CD14-positive monocyte (primary cell): ENCODE data around the gene FBXO7. TPM values are rescaled to one million over a fixed set of nuclear protein-coding genes. Genes with fewer than 3 reads are reported as not detected.

Experiments
- DNase-seq, 3 donors: peaks; one replicate each; pipeline ENCODE4 v3.0.0-alpha.2; 2011 to 2022
- H2AFZ ChIP-seq: 2 replicates; pipeline ENCODE4 v1.6.0; 2012; ENCODE audit warnings: mild to moderate bottlenecking, low read depth, low read length, inconsistent platforms; ENCODE audit not compliant: insufficient read depth, poor library complexity, severe bottlenecking
- H3K27ac ChIP-seq, 2 donors: 1 replicate in 1 of 2; 2 replicates in 1 of 2; pipeline ENCODE4 v1.5.1; 2012 to 2013; ENCODE audit warnings: low read length in 2 of 2, control low read depth in 1 of 2, inconsistent platforms in 1 of 2, low read depth in 1 of 2, mild to moderate bottlenecking in 1 of 2
- H3K27me3 ChIP-seq, 2 donors: one replicate each; pipeline versions ENCODE4 v1.6.0 to v1.6.1; 2011 to 2013; ENCODE audit warnings: low read length in 2 of 2; ENCODE audit not compliant: control insufficient read depth in 2 of 2, insufficient read depth in 2 of 2
- H3K36me3 ChIP-seq, 2 donors: replicated peaks in 1 of 2; 1 replicate in 1 of 2; 2 replicates in 1 of 2; pipeline versions ENCODE4 v1.5.1 to v1.6.1; 2012 to 2013; ENCODE audit warnings: low read length in 2 of 2, control low read depth in 1 of 2, inconsistent platforms in 1 of 2, mild to moderate bottlenecking in 1 of 2; ENCODE audit not compliant: insufficient read depth in 2 of 2, control insufficient read depth in 1 of 2
- H3K4me1 ChIP-seq, 2 donors: 1 replicate in 1 of 2; 2 replicates in 1 of 2; pipeline versions ENCODE4 v1.5.1 to v1.6.1; 2012 to 2013; ENCODE audit warnings: low read length in 2 of 2, control low read depth in 1 of 2, inconsistent platforms in 1 of 2, mild to moderate bottlenecking in 1 of 2, moderate library complexity in 1 of 2; ENCODE audit not compliant: insufficient read depth in 2 of 2, control insufficient read depth in 1 of 2
- H3K4me2 ChIP-seq: replicated peaks from 2 replicates; pipeline ENCODE3; 2012; ENCODE audit warnings: low read length, moderate library complexity, mild to moderate bottlenecking; ENCODE audit not compliant: poor library complexity, severe bottlenecking; ENCODE audit errors: extremely low read depth
- H3K4me3 ChIP-seq, 3 experiments: fragments of 200-600 bp in 1 of 3; sonication (generic) in 1 of 3; replicated peaks in 1 of 3; 1 replicate in 2 of 3; 2 replicates in 1 of 3; pipeline ENCODE4 v1.5.1; 2011 to 2013; ENCODE audit warnings: low read length in 3 of 3, mild to moderate bottlenecking in 3 of 3, control low read depth in 2 of 3, low read depth in 2 of 3, inconsistent platforms in 1 of 3, moderate library complexity in 1 of 3
- H3K79me2 ChIP-seq: 2 replicates; pipeline ENCODE4 v1.6.0; 2012; ENCODE audit warnings: mild to moderate bottlenecking, control low read depth, inconsistent platforms, low read length, moderate library complexity; ENCODE audit not compliant: insufficient read depth
- H3K9ac ChIP-seq: 2 replicates; pipeline ENCODE4 v1.6.0; 2017; ENCODE audit warnings: low read length, mild to moderate bottlenecking; ENCODE audit not compliant: insufficient read depth, poor library complexity, severe bottlenecking
- H3K9me3 ChIP-seq, 2 donors: replicated peaks in 1 of 2; 1 replicate in 1 of 2; 2 replicates in 1 of 2; pipeline versions ENCODE4 v1.5.1 to v1.6.1; 2012 to 2013; ENCODE audit warnings: low read length in 2 of 2, control low read depth in 1 of 2; ENCODE audit not compliant: control insufficient read depth in 1 of 2, insufficient read depth in 1 of 2
- H4K20me1 ChIP-seq: 2 replicates; pipeline ENCODE4 v1.6.0; 2012; ENCODE audit warnings: mild to moderate bottlenecking, low read length, control low read depth, moderate library complexity; ENCODE audit not compliant: insufficient read depth
- H3K27ac Mint-ChIP-seq, 7 donors: one replicate each; pipeline ENCODE4 v1.8.0; 2020; ENCODE audit warnings: mild to moderate bottlenecking in 7 of 7, mixed read lengths in 7 of 7, moderate library complexity in 6 of 7, inconsistent platforms in 2 of 7
- H3K27me3 Mint-ChIP-seq, 3 donors: one replicate each; pipeline ENCODE4 v1.8.0; 2021 to 2022; ENCODE audit warnings: low read depth in 3 of 3, mild to moderate bottlenecking in 3 of 3, mixed read lengths in 3 of 3, moderate library complexity in 3 of 3, inconsistent platforms in 1 of 3
- H3K36me3 Mint-ChIP-seq, 2 donors: one replicate each; pipeline ENCODE4 v1.8.0; 2020; ENCODE audit warnings: mixed read lengths in 2 of 2, inconsistent platforms in 1 of 2, mild to moderate bottlenecking in 1 of 2
- H3K4me1 Mint-ChIP-seq: one replicate; pipeline ENCODE4 v1.8.0; 2020; ENCODE audit warnings: mild to moderate bottlenecking, mixed read lengths
- H3K4me3 Mint-ChIP-seq, 2 donors: one replicate each; pipeline ENCODE4 v1.8.0; 2020; ENCODE audit warnings: mild to moderate bottlenecking in 2 of 2, mixed read lengths in 2 of 2, moderate library complexity in 1 of 2
- H3K9me3 Mint-ChIP-seq, 7 donors: one replicate each; pipeline ENCODE4 v1.8.0; 2020 to 2022; ENCODE audit warnings: mixed read lengths in 7 of 7, mild to moderate bottlenecking in 6 of 7, moderate library complexity in 6 of 7, inconsistent platforms in 2 of 7
- CTCF ChIP-seq: fragments of 200-600 bp; IDR thresholded peaks from one replicate; pipeline ENCODE4 v1.8.0; 2022; ENCODE audit warnings: antibody characterized with exemption, mild to moderate bottlenecking
- WGBS: methylation state at CpG from one replicate; pipeline ENCODE4 v1.1.5; 2013; ENCODE audit warnings: missing lambda C conversion rate; ENCODE audit not compliant: insufficient coverage; 5-methylcytosine and 5-hydroxymethylcytosine counted together
- intact Hi-C, 2 donors: fragments of 100-400 bp; cut with micrococcal nuclease; formaldehyde crosslinking; loops; one replicate each; pipeline versions ENCODE4 v1.15.0 to v1.15.1; 2023
- polyA plus RNA-seq, 3 donors: library from polyadenylated mRNA; depleted of rRNA in 1 of 3; unstranded in 2 of 3; stranded (reverse) in 1 of 3; fragments of 300-500 nt in 2 of 3; fragments of >200 nt in 1 of 3; fragmentation: Illumina TruSeq in 2 of 3; gene quantifications; 1 replicate in 2 of 3; 2 replicates in 1 of 3; pipeline ENCODE4 v1.2.3, GENCODE V29; 2012 to 2021

The FBXO7 gene
- polyA plus RNA-seq, 3 donors, result 56.7 to 116 (median 103) TPM

GRCh38 chr22:32509045-32509444 lies 34.4 kb downstream of the FBXO7 start:
- H3K27me3 Mint-ChIP-seq, result peaks cover 0 to 3% (median 0%) of the 10 kb centered on the region in 3 donors
- H3K4me1 ChIP-seq, result no peaks in the 10 kb centered on the region
- no peaks in the 10 kb centered on the region for H3K9me3 Mint-ChIP-seq
- H4K20me1 ChIP-seq, result no peaks in the 10 kb centered on the region
- H3K27me3 ChIP-seq, result no peaks in the 10 kb centered on the region
- H3K27ac Mint-ChIP-seq, result no peak overlapping the region
- no peak overlapping the region for H3K4me3 ChIP-seq
- H3K9ac ChIP-seq, result no peak overlapping the region
- no peaks in the 10 kb centered on the region for H3K36me3 ChIP-seq
- DNase-seq, result no peak
- intact Hi-C loops, result no loop called here
- no peak overlapping the region for H3K4me2 ChIP-seq
- H3K36me3 Mint-ChIP-seq, result peaks cover 0 to 2% of the 10 kb centered on the region in 2 donors
- no peaks in the 10 kb centered on the region for H3K4me1 Mint-ChIP-seq
- no peaks in the 10 kb centered on the region for H3K9me3 ChIP-seq
- H3K4me3 Mint-ChIP-seq, result no peak overlapping the region
- WGBS, result 98% methylated on average over 7 of the region's 7 CpGs
- TF ChIP-seq CTCF, result no peak
- H2AFZ ChIP-seq, result no peak overlapping the region
- no peaks in the 10 kb centered on the region for H3K79me2 ChIP-seq
- no peak overlapping the region for H3K27ac ChIP-seq

- Histone ChIP-seq H2AFZ (no peak overlapping the region), H3K4me1 (no peaks in the 10 kb centered on the region), H3K27me3 (no peaks in the 10 kb centered on the region), H3K4me3 (no peak overlapping the region), H4K20me1 (no peaks in the 10 kb centered on the region), H3K9ac (no peak overlapping the region), H3K4me2 (no peak overlapping the region), H3K27ac (no peak overlapping the region), H3K36me3 (no peaks in the 10 kb centered on the region), H3K9me3 (no peaks in the 10 kb centered on the region), H3K79me2 (no peaks in the 10 kb centered on the region)
- no peak overlapping the region for H3K27ac Mint-ChIP-seq
- H3K9me3 Mint-ChIP-seq, result peaks cover 0 to 6% (median 0%) of the 10 kb centered on the region in 7 donors
- intact Hi-C loops, result no loop called here
- no peak for DNase-seq
- H3K27me3 Mint-ChIP-seq, result peaks cover 0 to 6% (median 0%) of the 10 kb centered on the region in 3 donors
- no peaks in the 10 kb centered on the region for H3K4me1 Mint-ChIP-seq
- no peak for TF ChIP-seq CTCF
- H3K4me3 Mint-ChIP-seq, result no peak overlapping the region
- 80% methylated on average over 1 of the region's 3 CpGs for WGBS
- H3K36me3 Mint-ChIP-seq, result peaks cover 0 to 2% of the 10 kb centered on the region in 2 donors
Measured at GRCh38 chr22:32511274-32511673, 36.7 kb downstream of the FBXO7 start.
